Karpas-422 (cell line): ENCODE data around the gene NLRP3. TPM values are rescaled to one million over a fixed set of nuclear protein-coding genes. Genes with fewer than 3 reads are reported as not detected.

Experiments
- DNase-seq: peaks from one replicate; pipeline ENCODE4 v3.0.0-alpha.2; 2015
- H2AFZ ChIP-seq: fragments of 200-600 bp; sonication (generic); 2 replicates; pipeline ENCODE4 v1.6.1; 2014; ENCODE audit warnings: antibody characterized with exemption, low read length, mixed read lengths
- H3K27ac ChIP-seq: fragments of 200-600 bp; sonication (generic); 2 replicates; pipeline ENCODE4 v1.5.1; 2014; ENCODE audit warnings: mild to moderate bottlenecking, low read length, moderate library complexity
- H3K27me3 ChIP-seq: fragments of 200-600 bp; sonication (generic); 2 replicates; pipeline ENCODE4 v1.6.1; 2014; ENCODE audit warnings: low read length, mixed read lengths
- H3K36me3 ChIP-seq: fragments of 200-600 bp; sonication (generic); 2 replicates; pipeline ENCODE4 v1.6.1; 2014; ENCODE audit warnings: low read length, mixed read lengths; ENCODE audit not compliant: insufficient read depth
- H3K4me1 ChIP-seq: fragments of 200-600 bp; sonication (generic); 2 replicates; pipeline ENCODE4 v1.6.1; 2014; ENCODE audit warnings: mild to moderate bottlenecking, low read length, mixed read lengths
- H3K4me2 ChIP-seq: fragments of 200-600 bp; sonication (generic); 2 replicates; pipeline ENCODE4 v1.6.1; 2014; ENCODE audit warnings: low read length, low read depth, mild to moderate bottlenecking; ENCODE audit not compliant: poor library complexity, severe bottlenecking
- H3K4me3 ChIP-seq: fragments of 200-600 bp; sonication (generic); 2 replicates; pipeline ENCODE4 v1.5.1; 2014; ENCODE audit warnings: mild to moderate bottlenecking, antibody characterized with exemption, low read length, mixed read lengths
- H3K79me2 ChIP-seq: fragments of 200-600 bp; sonication (generic); 2 replicates; pipeline ENCODE4 v1.6.1; 2014; ENCODE audit warnings: mild to moderate bottlenecking, low read length, mixed read lengths
- H3K9ac ChIP-seq: fragments of 200-600 bp; sonication (generic); 2 replicates; pipeline ENCODE4 v1.6.0; 2014; ENCODE audit warnings: low read length
- H3K9me2 ChIP-seq: fragments of 200-600 bp; sonication (generic), shearing (Covaris generic); replicated peaks from 2 replicates; pipeline ENCODE4 v1.6.0; 2014; ENCODE audit warnings: mild to moderate bottlenecking, low read length, moderate library complexity; ENCODE audit not compliant: insufficient read depth
- H3K9me3 ChIP-seq: fragments of 300-700, 200-600 bp; sonication (generic); 2 replicates; pipeline ENCODE4 v1.6.1; 2014; ENCODE audit warnings: low read length, mixed read lengths
- H4K20me1 ChIP-seq: fragments of 200-600 bp; sonication (generic); 2 replicates; pipeline ENCODE4 v1.6.1; 2014; ENCODE audit warnings: mild to moderate bottlenecking, antibody characterized with exemption, low read length, low read depth; ENCODE audit not compliant: insufficient read depth
- total RNA-seq: library from RNA; depleted of rRNA; stranded (reverse); fragments of >200 nt; shearing (Covaris generic); gene quantifications from 2 replicates; pipeline ENCODE4 v1.2.3, GENCODE V29; 2014; ENCODE audit warnings: low replicate concordance

The NLRP3 gene
- total RNA-seq, 1 experiment from 2014 or later = not detected

- H2AFZ ChIP-seq = no peak overlapping the region
- H3K9me2 ChIP-seq = no peaks in the 10 kb centered on the region
- DNase-seq = no peak
- no peak overlapping the region for H3K27ac ChIP-seq
- no peaks in the 10 kb centered on the region for H3K27me3 ChIP-seq
- no peak overlapping the region for H3K4me2 ChIP-seq
- H3K4me1 ChIP-seq = no peaks in the 10 kb centered on the region
- no peaks in the 10 kb centered on the region for H3K79me2 ChIP-seq
- H3K9me3 ChIP-seq = no peaks in the 10 kb centered on the region
- H3K4me3 ChIP-seq = no peak overlapping the region
- H3K36me3 ChIP-seq = no peaks in the 10 kb centered on the region
- H3K9ac ChIP-seq = no peak overlapping the region
- no peaks in the 10 kb centered on the region for H4K20me1 ChIP-seq
Observed at GRCh38 chr1:247447162-247447909, 31.4 kb downstream of the NLRP3 start.

GRCh38 chr1:247448107-247448791 lies 32.3 kb downstream of the NLRP3 start:
- Histone ChIP-seq H3K4me1 (no peaks in the 10 kb centered on the region), H3K9ac (no peak overlapping the region), H3K4me2 (no peak overlapping the region), H3K27ac (no peak overlapping the region), H3K4me3 (no peak overlapping the region), H3K36me3 (no peaks in the 10 kb centered on the region), H2AFZ (no peak overlapping the region), H3K9me2 (no peaks in the 10 kb centered on the region), H3K27me3 (no peaks in the 10 kb centered on the region), H3K79me2 (no peaks in the 10 kb centered on the region), H4K20me1 (no peaks in the 10 kb centered on the region), H3K9me3 (no peaks in the 10 kb centered on the region)
- DNase-seq = no peak

DNA sequence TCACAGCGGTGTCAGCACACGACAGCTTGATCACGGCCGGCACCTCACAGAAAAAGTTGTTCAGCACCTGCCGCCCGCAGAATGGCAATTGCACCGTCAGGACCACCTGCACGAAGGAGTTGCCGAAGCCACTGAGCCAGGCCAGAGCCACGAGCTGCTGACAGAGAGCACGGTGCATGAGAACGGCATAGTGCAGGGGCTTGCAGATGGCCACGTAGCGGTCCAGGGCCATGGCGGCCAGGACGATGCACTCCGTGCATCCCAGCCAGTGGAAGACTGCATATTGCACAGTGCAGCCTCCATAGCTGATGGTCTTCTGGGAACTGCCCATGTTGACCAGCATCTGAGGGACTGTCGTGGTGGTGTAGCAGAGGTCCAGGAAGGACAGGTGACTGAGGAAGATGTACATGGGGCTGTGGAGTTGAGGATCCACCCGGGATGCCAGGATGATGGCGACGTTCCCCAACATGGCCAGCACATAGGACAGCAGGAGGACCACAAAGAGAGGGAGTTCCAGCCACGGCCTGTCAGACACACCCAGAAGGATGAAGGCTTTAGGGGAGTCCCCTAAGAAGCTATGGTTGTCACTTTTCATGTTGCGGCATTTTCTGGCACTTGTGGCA lies 35.5 kb downstream of the NLRP3 start:
- Histone ChIP-seq H3K27ac (no peak overlapping the region), H2AFZ (no peak overlapping the region), H3K4me2 (no peak overlapping the region), H4K20me1 (no peaks in the 10 kb centered on the region), H3K4me3 (no peak overlapping the region), H3K27me3 (no peaks in the 10 kb centered on the region), H3K36me3 (no peaks in the 10 kb centered on the region), H3K9me3 (no peaks in the 10 kb centered on the region), H3K4me1 (no peaks in the 10 kb centered on the region), H3K9ac (no peak overlapping the region), H3K9me2 (no peaks in the 10 kb centered on the region), H3K79me2 (no peaks in the 10 kb centered on the region)
- no peak for DNase-seq

GRCh38 chr1:247452447-247453039 lies 36.6 kb downstream of the NLRP3 start:
- H3K4me1 ChIP-seq = no peaks in the 10 kb centered on the region
- H4K20me1 ChIP-seq = no peaks in the 10 kb centered on the region
- no peak overlapping the region for H2AFZ ChIP-seq
- H3K9me3 ChIP-seq = no peaks in the 10 kb centered on the region
- H3K9me2 ChIP-seq = no peaks in the 10 kb centered on the region
- H3K4me2 ChIP-seq = no peak overlapping the region
- H3K4me3 ChIP-seq = no peak overlapping the region
- H3K36me3 ChIP-seq = no peaks in the 10 kb centered on the region
- H3K9ac ChIP-seq = no peak overlapping the region
- H3K27ac ChIP-seq = no peak overlapping the region
- DNase-seq = no peak
- no peaks in the 10 kb centered on the region for H3K79me2 ChIP-seq
- no peaks in the 10 kb centered on the region for H3K27me3 ChIP-seq

- no peaks in the 10 kb centered on the region for H3K36me3 ChIP-seq
- no peaks in the 10 kb centered on the region for H3K4me1 ChIP-seq
- H3K27me3 ChIP-seq = no peaks in the 10 kb centered on the region
- no peak overlapping the region for H3K27ac ChIP-seq
- no peaks in the 10 kb centered on the region for H3K79me2 ChIP-seq
- H3K4me2 ChIP-seq = no peak overlapping the region
- no peak for DNase-seq
- H3K9me2 ChIP-seq = no peaks in the 10 kb centered on the region
- H4K20me1 ChIP-seq = no peaks in the 10 kb centered on the region
- H3K4me3 ChIP-seq = no peak overlapping the region
- H3K9me3 ChIP-seq = no peaks in the 10 kb centered on the region
- no peak overlapping the region for H3K9ac ChIP-seq
- no peak overlapping the region for H2AFZ ChIP-seq
Observed at GRCh38 chr1:247453245-247453644, 37.3 kb downstream of the NLRP3 start.

DNA sequence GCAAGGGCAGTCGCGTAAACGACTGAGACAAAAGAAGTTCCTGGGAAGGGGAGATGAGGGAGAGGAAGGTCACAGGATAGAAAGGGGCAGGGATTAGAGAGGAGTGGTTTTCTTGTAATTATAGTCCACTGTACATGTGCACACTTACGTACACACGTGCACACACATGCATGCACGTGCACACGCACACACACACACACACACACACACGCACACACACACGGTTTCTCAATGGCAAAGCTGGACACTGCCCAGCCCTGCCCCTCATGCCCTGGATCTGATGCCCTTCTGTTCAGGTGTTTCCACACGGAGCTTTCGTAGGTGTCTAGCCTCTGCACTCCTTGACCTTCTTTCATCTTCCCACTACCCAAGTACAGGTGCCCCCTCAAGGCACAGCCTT lies 38.0 kb downstream of the NLRP3 start:
- H3K27me3 ChIP-seq = no peaks in the 10 kb centered on the region
- H3K4me2 ChIP-seq = no peak overlapping the region
- no peak overlapping the region for H3K4me3 ChIP-seq
- no peak for DNase-seq
- H4K20me1 ChIP-seq = no peaks in the 10 kb centered on the region
- no peak overlapping the region for H3K9ac ChIP-seq
- no peaks in the 10 kb centered on the region for H3K79me2 ChIP-seq
- H3K27ac ChIP-seq = no peak overlapping the region
- H3K9me3 ChIP-seq = no peaks in the 10 kb centered on the region
- no peaks in the 10 kb centered on the region for H3K9me2 ChIP-seq
- H2AFZ ChIP-seq = no peak overlapping the region
- H3K4me1 ChIP-seq = no peaks in the 10 kb centered on the region
- H3K36me3 ChIP-seq = no peaks in the 10 kb centered on the region

DNA sequence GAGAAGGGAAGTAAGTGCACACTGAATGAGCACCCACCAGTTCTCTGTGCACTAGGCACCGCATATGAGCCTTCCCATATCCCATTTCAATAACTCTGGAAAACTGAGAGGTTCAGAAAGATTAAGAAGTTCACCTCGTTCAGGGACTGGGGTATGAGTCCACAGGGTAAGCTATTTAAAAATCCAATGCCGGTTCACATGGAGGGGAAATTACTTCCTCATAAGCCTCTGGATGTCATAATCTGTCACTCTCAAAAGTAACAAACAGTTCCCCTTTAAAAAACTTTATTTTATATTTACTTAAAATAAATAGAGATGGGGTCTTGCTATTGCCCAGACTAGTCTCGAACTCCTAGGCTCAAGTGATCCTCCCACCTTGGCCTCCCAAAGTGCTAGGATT lies 40.0 kb downstream of the NLRP3 start:
- no peaks in the 10 kb centered on the region for H3K9me3 ChIP-seq
- no peaks in the 10 kb centered on the region for H4K20me1 ChIP-seq
- no peaks in the 10 kb centered on the region for H3K4me1 ChIP-seq
- H3K27ac ChIP-seq = no peak overlapping the region
- H3K4me2 ChIP-seq = no peak overlapping the region
- no peak overlapping the region for H2AFZ ChIP-seq
- H3K27me3 ChIP-seq = no peaks in the 10 kb centered on the region
- H3K9ac ChIP-seq = no peak overlapping the region
- no peak for DNase-seq
- H3K4me3 ChIP-seq = no peak overlapping the region
- H3K36me3 ChIP-seq = no peaks in the 10 kb centered on the region
- H3K79me2 ChIP-seq = no peaks in the 10 kb centered on the region
- H3K9me2 ChIP-seq = no peaks in the 10 kb centered on the region
